HFFc6 (cell line): ENCODE results near the gene SPATA16. TPM values are rescaled to one million over a fixed set of nuclear protein-coding genes. Genes with fewer than 3 reads are reported as not detected.

Experiments
- DNase-seq: peaks from one replicate; pipeline ENCODE4 v3.0.0-alpha.2; 2018
- H3K27ac Mint-ChIP-seq: 2 replicates; pipeline ENCODE4 v1.8.0; 2020; ENCODE audit warnings: mild to moderate bottlenecking, mixed read lengths
- H3K27me3 Mint-ChIP-seq: 2 replicates; pipeline ENCODE4 v1.8.0; 2021; ENCODE audit warnings: mild to moderate bottlenecking, moderate library complexity, mixed read lengths; ENCODE audit not compliant: insufficient read depth
- H3K36me3 Mint-ChIP-seq: 2 replicates; pipeline ENCODE4 v1.8.0; 2021; ENCODE audit warnings: low read depth, mixed read lengths
- H3K4me1 Mint-ChIP-seq: 2 replicates; pipeline ENCODE4 v1.8.0; 2020; ENCODE audit warnings: low read depth, mixed read lengths
- H3K4me3 Mint-ChIP-seq: 2 replicates; pipeline ENCODE4 v1.8.0; 2020; ENCODE audit warnings: mild to moderate bottlenecking, moderate library complexity, mixed read lengths
- H3K9me3 Mint-ChIP-seq: 2 replicates; pipeline ENCODE4 v1.8.0; 2020; ENCODE audit warnings: mild to moderate bottlenecking, mixed read lengths
- CTCF ChIP-seq: fragments of 200-600 bp; sonication (generic); IDR thresholded peaks from 2 replicates; pipeline ENCODE4 v1.5.0; 2021; ENCODE audit warnings: antibody characterized with exemption, mild to moderate bottlenecking
- total RNA-seq, 6 experiments: library from RNA; stranded (reverse); fragmentation: NEBNext Ultra II Directional; extraction: Animal tissue kit (Norgen Biotek cat#: 25700); gene quantifications; 2 replicates in 1 of 6; 3 replicates in 5 of 6; pipeline ENCODE4 v1.2.3, GENCODE V29; 2021

Gene SPATA16
- total RNA-seq, 6 experiments from 2014 or later, result not detected

GRCh38 chr3:173013219-173013832 is 127.7 kb downstream of the SPATA16 start:
- H3K36me3 Mint-ChIP-seq, result no peaks in the 10 kb centered on the region
- peaks cover 12% of the 10 kb centered on the region; the same call in 1 of the 2 replicates for H3K9me3 Mint-ChIP-seq
- H3K27ac Mint-ChIP-seq, result no peak overlapping the region
- no peaks in the 10 kb centered on the region; the same call in 1 of the 2 replicates for H3K4me1 Mint-ChIP-seq
- no peak for DNase-seq
- TF ChIP-seq CTCF, result no peak
- no peak overlapping the region for H3K4me3 Mint-ChIP-seq
- H3K27me3 Mint-ChIP-seq, result no peaks in the 10 kb centered on the region; the same call in 1 of the 2 replicates

- Mint-ChIP-seq H3K4me3 (peak overlapping the region; percentile 84; the same call in 1 of the 2 replicates), H3K4me1 (no peaks in the 10 kb centered on the region; the same call in 1 of the 2 replicates), H3K36me3 (no peaks in the 10 kb centered on the region), H3K27me3 (no peaks in the 10 kb centered on the region; the same call in 1 of the 2 replicates), H3K27ac (peak overlapping the region; percentile 83; the same call in 1 of the 2 replicates), H3K9me3 (peaks cover 8% of the 10 kb centered on the region; the same call in 1 of the 2 replicates)
- no peak for DNase-seq
- no peak for TF ChIP-seq CTCF
These were observed 131.6 kb downstream of the SPATA16 start for GRCh38 chr3:173009410-173009809.

- Mint-ChIP-seq H3K4me1 (no peaks in the 10 kb centered on the region; the same call in 1 of the 2 replicates), H3K4me3 (peak overlapping the region; percentile 84; the same call in 1 of the 2 replicates), H3K27me3 (no peaks in the 10 kb centered on the region; the same call in 1 of the 2 replicates), H3K9me3 (peaks cover 8% of the 10 kb centered on the region; the same call in 1 of the 2 replicates), H3K36me3 (no peaks in the 10 kb centered on the region), H3K27ac (no peak overlapping the region; the same call in 1 of the 2 replicates)
- no peak for TF ChIP-seq CTCF
- no peak for DNase-seq
These were observed 132.1 kb downstream of the SPATA16 start for GRCh38 chr3:173008978-173009377.

DNA sequence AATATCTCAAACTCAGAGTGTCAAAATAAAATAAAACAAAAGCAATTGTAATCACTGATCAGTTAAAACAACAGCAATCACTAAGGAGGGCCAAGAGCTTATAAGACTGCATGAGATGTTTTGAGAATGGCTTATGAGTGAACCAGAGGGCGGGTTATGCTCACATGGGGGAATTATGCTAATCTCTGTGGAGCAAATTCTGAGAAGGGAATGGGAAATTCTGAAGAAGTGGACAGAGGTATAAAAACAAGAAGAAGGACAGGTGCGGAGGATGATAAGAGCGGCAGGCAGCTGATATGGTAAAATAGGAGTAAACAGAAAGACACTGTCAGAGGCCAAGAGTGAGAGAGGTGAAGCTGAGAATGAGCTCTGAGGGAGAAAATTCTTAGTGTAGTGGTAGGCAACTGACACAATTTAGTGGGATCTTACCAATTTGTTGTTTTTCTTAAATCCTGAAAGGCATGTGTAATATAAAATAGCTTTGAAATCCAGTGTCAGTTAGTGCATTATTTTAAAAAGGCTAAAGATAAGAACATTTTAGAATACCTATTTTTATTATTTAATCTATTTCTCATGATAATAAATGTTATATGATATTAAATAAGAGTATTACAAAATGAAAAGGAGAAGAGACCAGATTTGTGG is 133.8 kb downstream of the SPATA16 start:
- Mint-ChIP-seq H3K4me1 (no peaks in the 10 kb centered on the region; the same call in 1 of the 2 replicates), H3K36me3 (no peaks in the 10 kb centered on the region), H3K9me3 (peaks cover 8% of the 10 kb centered on the region; the same call in 1 of the 2 replicates), H3K27ac (no peak overlapping the region), H3K27me3 (no peaks in the 10 kb centered on the region; the same call in 1 of the 2 replicates), H3K4me3 (no peak overlapping the region)
- TF ChIP-seq CTCF, result no peak
- no peak for DNase-seq

- no peaks in the 10 kb centered on the region; the same call in 1 of the 2 replicates for H3K4me1 Mint-ChIP-seq
- no peaks in the 10 kb centered on the region for H3K36me3 Mint-ChIP-seq
- no peaks in the 10 kb centered on the region; the same call in 1 of the 2 replicates for H3K27me3 Mint-ChIP-seq
- no peak for TF ChIP-seq CTCF
- H3K4me3 Mint-ChIP-seq, result no peak overlapping the region
- no peak overlapping the region for H3K27ac Mint-ChIP-seq
- H3K9me3 Mint-ChIP-seq, result peaks cover 5% of the 10 kb centered on the region; the same call in 1 of the 2 replicates
- no peak for DNase-seq
These were observed 135.0 kb downstream of the SPATA16 start for GRCh38 chr3:173006006-173006405.
